ENCODE results near the gene SGPL1. TPM values are rescaled to one million over a fixed set of nuclear protein-coding genes. Genes with fewer than 3 reads are reported as not detected.

SGPL1 gene
- polyA plus RNA-seq, 1 donor (not counting 4 experiments of a cell fraction or from before 2014, with no cell fraction given) = 31.4 TPM

DNA sequence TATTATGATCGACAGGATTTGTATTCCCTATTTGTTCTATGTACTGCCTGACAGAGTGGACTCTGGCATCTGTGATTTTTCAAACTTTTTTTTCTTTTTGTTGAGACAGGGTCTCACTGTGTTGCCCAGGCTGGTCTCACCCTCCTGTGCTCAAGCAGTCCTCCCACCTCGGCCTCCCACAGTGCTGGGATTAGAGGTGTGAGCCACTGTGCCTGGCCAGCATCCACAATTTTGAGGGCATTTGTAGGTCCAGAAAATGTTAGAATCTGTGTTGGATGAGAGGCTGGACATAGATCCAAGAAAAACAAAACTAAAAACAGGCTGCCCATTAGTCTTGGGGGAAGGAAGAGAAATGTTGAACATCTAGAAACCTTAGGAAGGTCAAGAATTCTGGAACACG is 34.3 kb downstream of the SGPL1 start:
- FAIRE-seq (no peak), DNase-seq (ENCODE audit: low read depth, low spot score) (no peak)
- H3K9me1 ChIP-seq (ENCODE audit: control insufficient read depth, extremely low read depth, insufficient read depth, low read length) = no peaks in the 10 kb centered on the region
- H3K27me3 ChIP-seq (ENCODE audit: control insufficient read depth, extremely low read depth, insufficient read depth, low read length) = no peaks in the 10 kb centered on the region
- no peaks in the 10 kb centered on the region for H3K9me3 ChIP-seq (ENCODE audit: control insufficient read depth, low read depth, low read length)
- H2AFZ ChIP-seq (ENCODE audit: control insufficient read depth, low read length) = no peak overlapping the region
- no peaks in the 10 kb centered on the region for H4K20me1 ChIP-seq (ENCODE audit: control insufficient read depth, extremely low read depth, insufficient read depth, low read length)
- H3K79me2 ChIP-seq (ENCODE audit: control insufficient read depth, insufficient read depth, low read length) = no peaks in the 10 kb centered on the region
- TF ChIP-seq, protein P1, sequence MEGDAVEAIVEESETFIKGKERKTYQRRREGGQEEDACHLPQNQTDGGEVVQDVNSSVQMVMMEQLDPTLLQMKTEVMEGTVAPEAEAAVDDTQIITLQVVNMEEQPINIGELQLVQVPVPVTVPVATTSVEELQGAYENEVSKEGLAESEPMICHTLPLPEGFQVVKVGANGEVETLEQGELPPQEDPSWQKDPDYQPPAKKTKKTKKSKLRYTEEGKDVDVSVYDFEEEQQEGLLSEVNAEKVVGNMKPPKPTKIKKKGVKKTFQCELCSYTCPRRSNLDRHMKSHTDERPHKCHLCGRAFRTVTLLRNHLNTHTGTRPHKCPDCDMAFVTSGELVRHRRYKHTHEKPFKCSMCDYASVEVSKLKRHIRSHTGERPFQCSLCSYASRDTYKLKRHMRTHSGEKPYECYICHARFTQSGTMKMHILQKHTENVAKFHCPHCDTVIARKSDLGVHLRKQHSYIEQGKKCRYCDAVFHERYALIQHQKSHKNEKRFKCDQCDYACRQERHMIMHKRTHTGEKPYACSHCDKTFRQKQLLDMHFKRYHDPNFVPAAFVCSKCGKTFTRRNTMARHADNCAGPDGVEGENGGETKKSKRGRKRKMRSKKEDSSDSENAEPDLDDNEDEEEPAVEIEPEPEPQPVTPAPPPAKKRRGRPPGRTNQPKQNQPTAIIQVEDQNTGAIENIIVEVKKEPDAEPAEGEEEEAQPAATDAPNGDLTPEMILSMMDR (optimal IDR thresholded peaks at IDR 0.05 in 1 of 3, IDR thresholded peaks at IDR 0.05 in 1 of 3, conservative IDR thresholded peaks at IDR 0.05 in 1 of 3; ENCODE audit: extremely low read depth in 1 of 3, insufficient read depth in 2 of 3, low read length in 3 of 3) = no peak
- no peak for TF ChIP-seq EZH2 (IDR thresholded peaks at IDR 0.05; ENCODE audit: low read length)
- H3K4me1 ChIP-seq (ENCODE audit: control insufficient read depth, extremely low read depth, insufficient read depth, low read length) = peaks cover 18% of the 10 kb centered on the region
- no peak overlapping the region for H3K4me2 ChIP-seq (ENCODE audit: control insufficient read depth, extremely low read depth, insufficient read depth, low read depth, low read length)
- peaks cover 12 to 18% of the 10 kb centered on the region in 2 experiments for H3K36me3 ChIP-seq (ENCODE audit: control insufficient read depth in 2 of 2, extremely low read depth in 1 of 2, insufficient read depth in 2 of 2, low read length in 2 of 2)
- H3K4me3 ChIP-seq (ENCODE audit: control insufficient read depth in 2 of 3, extremely low read depth in 1 of 3, insufficient read depth in 2 of 3, low read depth in 1 of 3, low read length in 3 of 3) = no peak overlapping the region
- H3K9ac ChIP-seq (ENCODE audit: control insufficient read depth, extremely low read depth, insufficient read depth, low read length) = no peak overlapping the region
- dilution Hi-C loops (cut with MboI; ENCODE audit: extremely low pct_ligation_motif_present, low sequenced_read_pairs) = no loop called here
- no peak overlapping the region for H3K27ac ChIP-seq (ENCODE audit: control insufficient read depth, insufficient read depth, low read length)

DNA sequence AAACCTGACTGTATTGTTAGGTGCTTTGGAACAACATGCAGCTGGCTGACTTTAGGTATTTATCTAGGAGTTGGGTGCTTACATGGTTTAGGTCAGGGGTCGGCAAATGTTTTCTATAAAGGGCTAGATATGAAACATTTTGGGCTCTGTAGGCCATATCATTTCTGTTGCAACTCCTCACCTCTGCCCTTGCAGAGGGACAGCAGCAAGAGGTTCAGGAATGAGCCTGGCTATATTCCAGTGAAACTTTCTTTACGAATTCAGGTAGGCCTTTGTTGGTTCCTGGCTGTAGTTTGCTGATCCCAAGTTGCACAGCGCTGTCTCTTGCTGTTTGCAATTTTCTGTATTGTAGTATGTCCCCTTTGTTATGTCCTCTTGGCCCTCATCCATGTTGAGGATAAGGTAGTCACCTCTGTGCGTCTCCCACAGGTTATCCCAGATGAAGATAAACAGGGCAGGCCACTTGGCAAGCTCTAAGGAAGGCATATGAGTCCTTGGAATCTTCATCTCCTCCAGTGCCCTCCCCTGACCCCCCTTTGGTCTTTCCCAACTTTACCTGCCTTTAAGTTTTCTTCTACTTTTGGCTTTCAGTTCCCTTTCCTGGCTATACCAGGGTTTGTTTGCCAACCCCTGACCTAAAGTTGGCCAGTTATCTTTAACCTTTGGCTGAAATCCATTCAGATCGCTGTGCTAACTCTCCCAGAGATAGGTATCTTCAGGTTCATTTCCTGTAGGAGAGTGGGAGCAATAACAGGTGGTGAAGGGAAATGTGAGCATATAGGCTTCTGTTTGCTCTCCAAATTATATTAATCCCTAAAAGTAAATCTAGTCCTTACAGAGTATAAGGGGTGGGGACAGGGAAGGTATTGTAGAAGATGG is 36.1 kb downstream of the SGPL1 start:
- no peaks in the 10 kb centered on the region for H3K27me3 ChIP-seq (ENCODE audit: control insufficient read depth, extremely low read depth, insufficient read depth, low read length)
- H3K4me1 ChIP-seq (ENCODE audit: control insufficient read depth, extremely low read depth, insufficient read depth, low read length) = peaks cover 18% of the 10 kb centered on the region
- no peaks in the 10 kb centered on the region for H3K9me1 ChIP-seq (ENCODE audit: control insufficient read depth, extremely low read depth, insufficient read depth, low read length)
- H2AFZ ChIP-seq (ENCODE audit: control insufficient read depth, low read length) = no peak overlapping the region
- no peak for DNase-seq (ENCODE audit: low read depth, low spot score)
- H3K9me3 ChIP-seq (ENCODE audit: control insufficient read depth, low read depth, low read length) = no peaks in the 10 kb centered on the region
- H3K27ac ChIP-seq (ENCODE audit: control insufficient read depth, insufficient read depth, low read length) = no peak overlapping the region
- no peak overlapping the region for H3K4me2 ChIP-seq (ENCODE audit: control insufficient read depth, extremely low read depth, insufficient read depth, low read depth, low read length)
- H3K9ac ChIP-seq (ENCODE audit: control insufficient read depth, extremely low read depth, insufficient read depth, low read length) = no peak overlapping the region
- no peak for TF ChIP-seq EZH2 (IDR thresholded peaks at IDR 0.05; ENCODE audit: low read length)
- TF ChIP-seq, protein P1 (optimal IDR thresholded peaks at IDR 0.05 in 1 of 3, IDR thresholded peaks at IDR 0.05 in 1 of 3, conservative IDR thresholded peaks at IDR 0.05 in 1 of 3; ENCODE audit: extremely low read depth in 1 of 3, insufficient read depth in 2 of 3, low read length in 3 of 3) = no peak
- H4K20me1 ChIP-seq (ENCODE audit: control insufficient read depth, extremely low read depth, insufficient read depth, low read length) = no peaks in the 10 kb centered on the region
- dilution Hi-C loops (cut with MboI; ENCODE audit: extremely low pct_ligation_motif_present, low sequenced_read_pairs) = no loop called here
- no peak for FAIRE-seq
- H3K4me3 ChIP-seq (ENCODE audit: control insufficient read depth in 2 of 3, extremely low read depth in 1 of 3, insufficient read depth in 2 of 3, low read depth in 1 of 3, low read length in 3 of 3) = no peak overlapping the region
- no peaks in the 10 kb centered on the region for H3K79me2 ChIP-seq (ENCODE audit: control insufficient read depth, insufficient read depth, low read length)
- peaks cover 14 to 18% of the 10 kb centered on the region in 2 experiments for H3K36me3 ChIP-seq (ENCODE audit: control insufficient read depth in 2 of 2, extremely low read depth in 1 of 2, insufficient read depth in 2 of 2, low read length in 2 of 2)
